OCI-M2 (cell line): ENCODE data around the gene LMNA.

Experiments used
- DNase-seq: peaks from one replicate; lab custom pipeline; 2025; ENCODE audit not compliant: unreplicated experiment; lab: John Stamatoyannopoulos, UW

The LMNA gene

DNA sequence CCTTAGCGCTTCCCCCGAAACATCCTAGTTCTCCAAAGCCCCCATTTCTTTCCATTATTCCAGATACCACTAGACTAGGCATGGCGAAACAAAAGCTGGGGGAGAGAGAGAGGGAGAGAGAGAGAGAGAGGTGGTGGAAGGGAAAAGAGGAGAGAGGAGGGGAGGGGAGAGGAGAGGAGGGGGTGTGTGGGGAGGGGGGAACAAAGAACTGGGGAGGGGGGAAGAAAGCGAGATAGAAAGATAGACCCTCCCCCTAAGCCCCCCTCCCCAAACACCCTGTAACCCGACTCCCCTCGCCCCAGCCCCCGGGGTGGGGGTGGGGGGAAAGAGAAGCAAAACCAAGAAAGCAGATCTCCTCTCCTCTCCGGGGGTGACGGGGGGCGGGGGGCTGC lies 32.6 kb upstream of the LMNA start:
- no peak for DNase-seq

DNA sequence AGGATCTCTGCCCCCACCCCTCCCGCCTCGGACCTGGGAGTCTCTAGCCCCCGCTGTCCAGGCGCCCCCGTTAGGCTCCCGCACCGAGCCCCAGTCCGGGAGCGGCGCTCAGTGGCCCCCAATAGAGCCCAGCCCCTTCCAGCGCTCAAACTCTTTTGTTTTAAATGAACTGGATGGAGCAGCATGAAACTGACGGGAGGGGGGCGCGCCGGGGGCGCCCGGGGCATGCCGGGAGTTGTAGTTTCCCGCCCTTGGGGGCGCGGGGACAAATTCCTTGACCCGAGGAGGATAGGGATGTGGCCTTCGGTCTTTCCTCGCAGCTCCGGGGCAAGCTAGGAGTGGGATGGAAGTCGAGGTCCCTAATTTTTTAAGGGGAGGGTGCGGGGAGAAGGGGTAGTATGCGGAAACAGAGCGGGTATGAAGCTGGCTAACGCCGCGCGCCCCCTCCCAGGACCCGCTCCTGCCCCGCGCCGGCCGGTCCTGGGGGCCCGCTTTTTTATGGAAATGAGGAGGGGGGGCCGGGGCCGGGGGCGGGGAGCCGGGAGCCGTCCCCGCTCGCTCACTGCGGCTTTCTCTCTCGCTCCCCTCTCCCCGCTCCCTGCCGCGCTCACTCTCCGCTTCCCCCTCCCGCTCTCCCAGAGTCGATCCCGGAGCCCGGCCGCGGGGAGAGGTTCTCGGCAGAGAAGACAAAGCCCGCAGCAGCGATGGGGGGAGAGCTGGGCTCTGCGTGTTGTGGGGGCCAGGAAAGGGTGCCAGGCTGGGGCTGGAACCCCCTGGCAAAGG lies 32.0 kb upstream of the LMNA start, which contains the start of gene MEX3A:
Gene MEX3A, minus strand, starts transcription at position 157 of the 783 bp plus-strand sequence. CDS start 467 bp downstream, outside the sequence.
- no peak for DNase-seq

DNA sequence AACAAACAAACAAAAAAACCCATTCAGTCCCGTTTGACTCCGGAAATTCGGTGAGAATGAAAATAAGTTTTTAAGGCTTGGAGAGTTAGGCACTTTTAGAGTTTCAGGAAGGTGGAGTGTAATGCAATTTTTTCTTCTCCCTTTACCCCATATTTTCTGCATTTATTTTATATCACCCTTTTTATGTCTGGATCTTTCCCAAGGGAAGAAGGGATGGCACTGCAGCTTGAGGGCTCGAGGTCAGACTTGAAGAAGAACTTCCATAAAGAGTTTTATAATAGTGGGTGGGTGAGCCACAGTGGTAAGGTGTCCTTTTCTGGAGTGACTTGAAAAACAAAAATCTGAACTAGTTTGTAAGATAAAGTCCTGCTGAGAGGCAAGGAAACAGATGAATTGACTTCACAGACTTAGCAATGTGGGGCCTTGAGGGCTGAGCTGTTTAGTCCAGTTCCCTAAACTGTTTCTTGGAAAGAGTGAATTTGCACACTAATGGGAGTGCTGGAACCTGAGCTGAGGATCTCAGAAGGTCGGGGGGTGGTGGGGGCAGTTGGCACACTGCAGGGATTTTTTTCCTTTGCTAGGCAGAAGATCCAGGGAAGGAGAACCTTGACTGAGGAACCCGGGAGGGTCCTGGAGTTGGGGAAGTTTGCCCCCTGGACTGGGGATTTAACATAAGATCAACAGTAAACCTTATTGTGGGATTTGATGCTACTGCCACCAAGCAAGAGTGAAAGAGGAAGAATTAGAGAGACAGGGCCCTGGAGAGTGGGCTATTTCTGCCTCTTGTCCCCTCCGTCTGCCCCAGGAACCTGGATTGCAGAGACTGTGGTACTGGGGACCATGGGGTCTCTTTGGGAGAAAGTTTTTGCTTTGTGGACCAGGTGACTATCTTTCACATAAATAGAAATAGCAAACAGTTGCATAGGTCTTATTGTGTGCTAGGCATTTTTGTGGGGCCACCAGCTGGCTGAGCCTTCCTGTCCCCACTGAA lies 30.4 kb upstream of the LMNA start:
- DNase-seq, result no peak

GRCh38 chr1:156086256-156086662 lies 28.3 kb upstream of the LMNA start:
- no peak for DNase-seq

DNA sequence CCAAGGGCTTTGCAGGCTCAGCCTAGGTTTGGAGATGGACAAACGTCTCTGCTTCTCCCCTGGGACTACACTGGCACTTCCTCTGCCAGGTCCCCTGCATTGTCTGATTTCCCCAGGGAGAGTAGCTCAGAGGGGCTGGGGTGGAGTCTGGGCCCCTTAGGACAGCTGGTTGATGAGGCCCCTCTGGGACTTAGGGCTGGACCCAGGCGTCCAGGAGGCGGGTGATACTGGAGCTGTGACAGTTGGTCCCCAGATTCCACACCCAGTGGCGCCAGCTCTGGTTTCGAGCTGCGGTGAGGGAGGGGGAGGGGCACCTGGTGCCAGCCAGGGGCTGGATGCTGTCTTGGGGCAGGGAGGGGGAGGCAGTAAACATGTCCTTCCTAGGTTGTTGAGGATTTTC lies 24.8 kb upstream of the LMNA start:
- no peak for DNase-seq

- DNase-seq, result no peak
Measured at GRCh38 chr1:156090138-156090839, 24.2 kb upstream of the LMNA start.

DNA sequence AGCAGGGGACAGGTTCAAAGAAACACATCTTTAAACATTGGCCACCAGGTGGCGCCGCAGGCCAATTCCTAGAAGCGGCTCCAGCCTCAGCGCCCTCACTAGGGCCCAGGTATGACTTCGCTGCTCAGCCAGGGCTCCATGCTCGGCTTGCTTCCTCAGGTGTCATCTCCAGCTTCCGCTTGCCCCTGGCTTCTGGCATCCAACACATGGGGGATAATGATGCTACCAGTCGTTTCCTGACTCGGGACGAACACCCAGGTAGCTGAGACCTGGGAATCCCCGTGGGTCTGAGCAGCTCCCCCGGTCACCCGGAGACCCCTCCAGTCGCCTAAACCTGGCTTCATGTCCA lies 23.7 kb upstream of the LMNA start:
- DNase-seq, result no peak

DNA sequence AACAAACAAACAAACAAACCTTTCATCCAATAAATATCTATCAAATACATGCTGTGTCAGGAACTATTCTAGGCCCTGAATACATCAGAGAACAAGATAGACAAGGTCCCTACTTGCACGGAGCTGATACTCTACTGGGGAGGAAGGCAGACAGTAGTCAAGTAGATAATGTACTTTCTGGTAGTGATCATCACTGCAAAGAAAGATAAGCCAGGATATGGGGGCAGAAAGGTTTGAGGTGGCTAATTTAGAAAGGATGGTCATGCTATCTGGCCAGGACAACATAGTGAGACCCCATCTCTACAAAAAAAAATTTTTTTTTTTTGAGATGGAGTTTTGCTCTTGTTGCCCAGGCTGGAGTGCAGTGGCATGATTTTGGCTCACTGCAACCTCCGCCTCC lies 22.9 kb upstream of the LMNA start:
- no peak for DNase-seq

- no peak for DNase-seq
Measured at GRCh38 chr1:156095906-156096508, 18.5 kb upstream of the LMNA start.

DNA sequence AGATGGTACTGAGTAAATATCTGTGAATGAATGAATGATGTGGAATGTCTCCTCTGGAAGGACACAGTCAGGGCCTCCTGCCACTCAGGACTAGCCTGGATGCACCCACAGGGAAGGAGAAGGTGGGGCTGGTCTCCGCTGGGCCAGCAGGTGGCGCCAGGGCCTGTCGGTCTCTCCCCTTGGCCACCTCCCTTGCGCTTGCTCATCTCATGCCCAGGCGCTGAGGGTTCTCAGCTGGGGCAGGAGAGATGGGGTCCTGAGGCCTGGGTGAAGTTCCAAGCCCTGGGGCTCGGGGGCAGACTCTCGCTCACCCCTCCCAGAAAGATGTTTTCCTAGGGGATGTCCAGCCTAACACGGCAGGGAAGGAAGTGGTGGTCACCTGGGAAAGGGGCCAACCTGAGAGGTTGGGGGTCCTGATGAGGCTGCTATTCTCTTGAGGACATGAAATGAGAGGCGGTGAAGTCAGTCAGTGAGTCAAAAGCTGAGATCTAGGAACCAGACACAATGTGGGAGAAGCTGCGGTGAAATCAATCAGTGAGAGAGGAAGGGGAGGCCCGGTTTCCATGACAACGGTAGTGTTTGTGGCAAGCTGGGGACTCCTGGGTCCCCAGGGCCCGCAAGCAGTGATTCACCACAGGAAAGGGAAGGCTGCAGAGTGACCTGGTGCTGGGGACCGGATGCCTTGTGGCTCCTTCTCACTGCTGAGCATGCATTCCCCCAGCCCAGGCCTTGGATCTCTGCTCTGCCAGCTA lies 17.7 kb upstream of the LMNA start:
- no peak for DNase-seq

DNA sequence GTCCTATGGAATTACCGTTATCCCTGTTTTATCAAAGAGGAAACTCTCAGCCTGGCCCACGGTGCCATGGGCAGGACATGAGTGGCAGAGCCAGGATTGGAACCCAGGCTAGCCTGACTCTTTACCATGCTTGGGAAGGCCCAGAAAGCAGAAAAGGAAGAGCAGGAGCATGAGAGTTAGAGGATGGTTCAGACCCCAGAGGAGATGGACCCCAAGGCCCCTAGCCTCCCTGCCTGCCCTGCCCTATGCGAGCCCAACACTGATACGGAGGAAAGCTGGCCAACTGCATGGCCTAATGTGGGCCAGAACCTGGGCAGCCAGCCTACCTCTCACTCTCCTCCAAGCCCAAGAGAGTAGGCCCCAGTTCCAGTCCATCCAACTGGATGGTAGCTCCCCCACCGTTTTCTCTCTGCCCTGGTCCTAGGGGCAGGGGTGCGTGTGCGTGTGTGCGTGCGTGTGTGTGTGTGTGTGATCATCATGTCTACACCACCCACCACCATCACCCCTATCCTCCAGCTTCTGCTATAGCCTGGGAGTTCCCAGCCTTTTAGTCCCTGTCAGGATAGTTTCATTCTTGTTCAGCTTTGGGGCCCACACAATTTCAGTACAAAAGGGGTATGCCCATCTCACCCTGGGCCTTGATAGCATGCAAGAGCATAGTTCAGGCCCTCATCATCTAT lies 16.9 kb upstream of the LMNA start:
- DNase-seq, result no peak

DNA sequence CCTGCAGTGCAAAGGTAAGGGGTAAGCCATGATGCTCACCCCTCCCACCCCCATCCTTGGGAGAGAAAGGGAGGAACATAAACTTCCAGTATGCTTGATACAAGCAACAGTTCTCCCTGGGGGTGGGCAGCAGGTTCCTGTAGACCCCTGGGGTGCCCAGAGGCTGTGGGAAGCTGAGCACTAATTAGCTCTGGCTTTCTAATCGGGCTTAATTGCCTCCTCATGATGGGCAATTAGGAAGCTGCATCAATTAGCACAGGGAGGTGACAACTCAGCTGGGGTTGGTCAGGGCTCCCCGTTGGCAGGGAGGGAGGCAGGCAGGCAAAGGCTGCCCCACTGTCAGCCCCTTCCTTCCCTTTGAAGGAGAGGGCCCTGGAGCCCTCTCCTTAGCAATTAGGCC lies 15.7 kb upstream of the LMNA start:
- no peak for DNase-seq

- no peak for DNase-seq
Measured at GRCh38 chr1:156099282-156099681, 15.2 kb upstream of the LMNA start.

- DNase-seq, result no peak
Measured at GRCh38 chr1:156100205-156100995, 14.1 kb upstream of the LMNA start.

DNA sequence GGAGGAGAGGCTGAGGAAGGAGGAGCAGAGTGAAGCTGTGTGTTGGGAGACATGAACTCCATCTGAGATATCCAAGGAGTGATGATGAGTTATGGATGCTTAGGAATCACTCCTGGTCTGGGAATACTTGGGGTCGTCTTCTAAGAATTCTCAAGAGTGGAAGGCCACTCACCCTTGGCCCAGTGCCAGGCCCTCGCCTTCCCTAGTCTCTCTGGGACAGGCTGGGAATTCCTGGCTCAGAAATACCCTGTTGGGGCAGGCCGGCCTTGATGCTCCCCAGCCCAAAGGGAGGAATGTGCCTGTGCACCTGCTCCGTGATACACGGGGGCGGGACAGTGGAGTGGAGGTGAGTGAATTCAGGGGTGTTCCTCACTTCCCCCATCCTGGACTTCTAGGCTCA lies 12.6 kb upstream of the LMNA start:
- no peak for DNase-seq

- DNase-seq, result no peak
Measured at GRCh38 chr1:156102633-156103511, 11.6 kb upstream of the LMNA start.

DNA sequence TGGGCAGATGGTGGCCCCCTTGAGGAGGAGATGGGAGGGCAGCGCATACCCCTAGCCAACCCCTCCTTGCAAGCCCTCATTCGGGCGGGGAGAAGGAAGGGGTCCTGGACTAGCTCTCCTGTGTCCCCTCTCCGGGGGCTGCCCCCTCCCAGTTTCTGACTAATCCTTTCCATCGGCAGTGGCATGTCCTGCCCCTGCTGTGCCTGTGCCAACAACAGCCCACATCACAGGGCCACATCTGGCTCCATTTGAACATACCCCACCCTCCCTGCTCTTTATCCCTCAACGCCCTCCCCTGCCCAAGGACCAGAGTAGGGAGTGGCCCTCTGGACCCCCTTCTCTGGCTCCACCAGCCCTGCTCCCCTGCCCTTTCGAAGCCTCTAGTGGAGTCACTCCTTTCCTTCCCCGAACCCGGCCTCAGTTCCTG lies 11.0 kb upstream of the LMNA start:
- no peak for DNase-seq
